ENCODE results near the gene PRRT3.
"Not testable (repeated sequence)": the region's sequence is repeated elsewhere in the genome, so short reads cannot be mapped to it uniquely, and the experiment has no call there.

Gene PRRT3

GRCh38 chr3:9947025-9947995 is 4.9 kb downstream of the PRRT3 start:
- DNase-seq: no peak

- peak; percentile 84 for DNase-seq
These were observed 5.8 kb downstream of the PRRT3 start for GRCh38 chr3:9946112-9947024.

DNA sequence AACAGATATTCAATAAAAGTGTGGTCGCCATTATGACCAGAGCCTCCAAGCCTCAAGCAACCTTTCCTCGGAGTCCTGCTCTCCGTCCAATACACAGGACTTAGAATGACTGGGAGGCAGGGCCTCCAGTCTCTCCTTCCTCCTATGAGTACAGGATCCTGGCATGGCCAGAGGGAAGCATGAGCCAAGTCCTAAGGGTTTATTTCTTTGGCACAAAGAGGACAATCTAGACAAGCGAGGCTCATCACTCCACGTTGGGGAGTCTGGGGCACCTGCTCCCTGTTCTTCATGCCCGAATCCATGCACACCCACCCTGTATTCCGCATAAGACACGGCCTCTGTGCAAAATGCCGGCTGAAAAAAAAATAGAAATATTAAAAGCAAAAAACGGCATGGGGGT is 6.8 kb downstream of the PRRT3 start:
- no peak for DNase-seq

DNA sequence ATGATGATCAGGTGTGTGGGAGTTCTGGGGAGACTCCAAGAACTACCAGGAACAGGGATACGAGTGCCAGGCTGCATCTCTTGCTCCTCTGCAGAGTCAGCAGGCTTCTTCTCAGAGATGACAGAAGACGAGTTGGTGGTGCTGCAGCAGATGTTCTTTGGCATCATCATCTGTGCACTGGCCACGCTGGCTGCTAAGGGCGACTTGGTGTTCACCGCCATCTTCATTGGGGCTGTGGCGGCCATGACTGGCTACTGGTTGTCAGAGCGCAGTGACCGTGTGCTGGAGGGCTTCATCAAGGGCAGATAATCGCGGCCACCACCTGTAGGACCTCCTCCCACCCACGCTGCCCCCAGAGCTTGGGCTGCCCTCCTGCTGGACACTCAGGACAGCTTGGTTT is 7.9 kb downstream of the PRRT3 start:
- no peak for DNase-seq

GRCh38 chr3:9942934-9943690 is 9.1 kb downstream of the PRRT3 start:
- no peak for DNase-seq

- DNase-seq: no peak
These were observed 10.0 kb downstream of the PRRT3 start for GRCh38 chr3:9942164-9942563.

- DNase-seq: no peak
These were observed 11.5 kb downstream of the PRRT3 start for GRCh38 chr3:9940746-9941145.

DNA sequence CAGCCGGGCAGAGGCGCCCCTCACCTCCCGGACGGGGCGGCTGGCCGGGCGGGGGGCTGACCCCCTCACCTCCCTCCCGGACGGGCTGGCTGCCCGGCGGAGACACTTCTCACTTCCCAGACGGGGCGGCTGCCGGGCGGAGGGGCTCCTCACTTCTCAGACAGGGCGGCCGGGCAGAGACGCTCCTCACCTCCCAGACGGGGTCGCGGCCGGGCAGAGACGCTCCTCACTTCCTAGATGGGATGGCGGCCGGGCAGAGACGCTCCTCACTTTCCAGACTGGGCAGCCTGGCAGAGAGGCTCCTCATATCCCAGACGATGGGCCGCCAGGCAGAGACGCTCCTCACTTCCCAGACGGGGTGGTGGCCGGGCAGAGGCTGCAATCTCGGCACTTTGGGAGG is 12.3 kb downstream of the PRRT3 start:
- DNase-seq: not testable (repeated sequence)

DNA sequence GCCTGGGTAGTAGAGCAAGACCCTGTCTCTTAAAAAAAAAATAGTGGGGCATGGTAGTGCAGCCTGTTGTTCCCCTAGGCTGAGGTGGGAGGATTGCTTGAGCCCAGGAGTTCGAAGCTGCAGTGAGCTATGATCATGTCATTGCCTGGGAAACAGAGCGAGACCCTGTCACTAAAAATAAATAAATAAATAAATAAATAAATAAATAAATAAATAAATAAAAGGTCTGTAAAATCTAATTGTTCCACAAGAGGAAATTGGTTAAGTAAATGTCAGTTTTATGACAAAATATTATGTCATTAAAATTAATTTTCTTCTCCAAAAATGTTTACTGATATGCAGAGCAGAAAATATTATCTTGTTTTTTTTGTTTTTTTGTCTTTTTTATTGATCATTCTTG is 13.2 kb downstream of the PRRT3 start:
- no peak for DNase-seq

GRCh38 chr3:9937486-9938238 is 14.5 kb downstream of the PRRT3 start:
- no peak for DNase-seq

DNA sequence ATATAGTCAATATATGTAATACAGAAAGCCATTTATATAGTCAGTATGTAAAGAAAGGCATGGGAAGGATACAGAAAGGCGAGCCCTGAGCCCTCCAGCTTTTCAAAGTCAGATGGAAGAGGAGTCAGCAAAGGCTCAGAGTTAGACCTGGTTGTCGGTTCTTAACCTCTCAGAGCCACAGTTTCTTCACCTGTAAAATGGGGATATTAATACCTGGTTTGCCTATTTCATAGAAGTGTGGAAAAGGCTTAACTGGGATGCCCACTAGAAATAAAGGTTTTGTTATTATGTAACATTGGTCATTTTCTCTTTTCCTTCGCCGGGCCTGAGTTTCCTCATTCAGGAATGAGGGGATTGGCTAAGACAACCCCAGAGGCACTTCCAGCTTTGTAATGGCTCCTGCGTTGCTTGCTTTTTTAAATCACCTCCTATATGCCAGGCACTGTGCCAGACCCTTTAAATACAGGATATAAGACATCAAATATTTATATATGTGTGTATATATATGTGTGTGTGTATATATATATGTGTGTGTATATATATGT is 16.2 kb downstream of the PRRT3 start:
- DNase-seq: no peak

GRCh38 chr3:9934993-9935392 is 17.2 kb downstream of the PRRT3 start:
- no peak for DNase-seq

DNA sequence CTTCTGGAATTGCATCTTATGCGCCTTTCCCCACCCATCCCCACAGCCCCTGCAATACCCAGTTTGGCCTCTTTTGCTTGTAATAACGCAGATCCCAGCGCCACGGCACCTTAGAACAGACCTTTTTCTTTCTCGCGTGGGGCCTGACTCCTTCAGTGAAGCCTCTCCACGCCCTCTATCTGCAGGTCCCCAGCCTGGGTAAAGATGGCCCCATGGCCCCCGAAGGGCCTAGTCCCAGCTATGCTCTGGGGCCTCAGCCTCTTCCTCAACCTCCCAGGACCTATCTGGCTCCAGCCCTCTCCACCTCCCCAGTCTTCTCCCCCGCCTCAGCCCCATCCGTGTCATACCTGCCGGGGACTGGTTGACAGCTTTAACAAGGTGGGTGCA is 18.0 kb downstream of the PRRT3 start:
- DNase-seq: no peak

GRCh38 chr3:9933561-9934234 is 18.5 kb downstream of the PRRT3 start, which contains the start of gene CRELD1:
TSS of gene CRELD1 (plus strand) at chr3:9933834. CDS start at chr3:9934439, 605 bp downstream.
- peak; percentile 98 for DNase-seq

DNA sequence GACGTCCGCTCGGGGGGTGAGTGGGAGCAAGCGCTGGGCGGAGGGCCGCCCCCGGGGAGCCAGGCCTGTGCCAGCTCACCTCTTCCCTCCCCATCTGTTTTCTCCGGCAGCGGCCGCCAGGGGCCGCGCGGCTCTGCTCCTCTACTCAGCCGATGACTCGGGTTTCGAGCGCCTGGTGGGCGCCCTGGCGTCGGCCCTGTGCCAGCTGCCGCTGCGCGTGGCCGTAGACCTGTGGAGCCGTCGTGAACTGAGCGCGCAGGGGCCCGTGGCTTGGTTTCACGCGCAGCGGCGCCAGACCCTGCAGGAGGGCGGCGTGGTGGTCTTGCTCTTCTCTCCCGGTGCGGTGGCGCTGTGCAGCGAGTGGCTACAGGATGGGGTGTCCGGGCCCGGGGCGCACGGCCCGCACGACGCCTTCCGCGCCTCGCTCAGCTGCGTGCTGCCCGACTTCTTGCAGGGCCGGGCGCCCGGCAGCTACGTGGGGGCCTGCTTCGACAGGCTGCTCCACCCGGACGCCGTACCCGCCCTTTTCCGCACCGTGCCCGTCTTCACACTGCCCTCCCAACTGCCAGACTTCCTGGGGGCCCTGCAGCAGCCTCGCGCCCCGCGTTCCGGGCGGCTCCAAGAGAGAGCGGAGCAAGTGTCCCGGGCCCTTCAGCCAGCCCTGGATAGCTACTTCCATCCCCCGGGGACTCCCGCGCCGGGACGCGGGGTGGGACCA is 19.2 kb downstream of the PRRT3 start:
- DNase-seq: peak; percentile 82

GRCh38 chr3:9932535-9932842 is 19.7 kb downstream of the PRRT3 start:
- no peak for DNase-seq

- no peak for DNase-seq
These were observed 21.3 kb downstream of the PRRT3 start for GRCh38 chr3:9930804-9931418.

DNA sequence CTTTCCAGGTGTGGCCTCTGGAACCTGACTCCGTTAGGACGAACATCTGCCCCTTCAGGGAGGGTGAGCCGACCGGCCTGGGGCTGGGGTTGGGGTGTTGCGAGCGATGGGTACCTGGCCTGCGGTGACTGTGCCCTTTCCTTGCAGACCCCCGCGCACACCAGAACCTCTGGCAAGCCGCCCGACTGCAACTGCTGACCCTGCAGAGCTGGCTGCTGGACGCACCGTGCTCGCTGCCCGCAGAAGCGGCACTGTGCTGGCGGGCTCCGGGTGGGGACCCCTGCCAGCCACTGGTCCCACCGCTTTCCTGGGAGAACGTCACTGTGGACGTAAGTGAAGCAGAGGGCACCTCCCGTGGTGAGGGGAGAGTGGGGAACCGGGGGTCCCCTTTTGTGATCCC is 24.1 kb downstream of the PRRT3 start:
- DNase-seq: no peak

DNA sequence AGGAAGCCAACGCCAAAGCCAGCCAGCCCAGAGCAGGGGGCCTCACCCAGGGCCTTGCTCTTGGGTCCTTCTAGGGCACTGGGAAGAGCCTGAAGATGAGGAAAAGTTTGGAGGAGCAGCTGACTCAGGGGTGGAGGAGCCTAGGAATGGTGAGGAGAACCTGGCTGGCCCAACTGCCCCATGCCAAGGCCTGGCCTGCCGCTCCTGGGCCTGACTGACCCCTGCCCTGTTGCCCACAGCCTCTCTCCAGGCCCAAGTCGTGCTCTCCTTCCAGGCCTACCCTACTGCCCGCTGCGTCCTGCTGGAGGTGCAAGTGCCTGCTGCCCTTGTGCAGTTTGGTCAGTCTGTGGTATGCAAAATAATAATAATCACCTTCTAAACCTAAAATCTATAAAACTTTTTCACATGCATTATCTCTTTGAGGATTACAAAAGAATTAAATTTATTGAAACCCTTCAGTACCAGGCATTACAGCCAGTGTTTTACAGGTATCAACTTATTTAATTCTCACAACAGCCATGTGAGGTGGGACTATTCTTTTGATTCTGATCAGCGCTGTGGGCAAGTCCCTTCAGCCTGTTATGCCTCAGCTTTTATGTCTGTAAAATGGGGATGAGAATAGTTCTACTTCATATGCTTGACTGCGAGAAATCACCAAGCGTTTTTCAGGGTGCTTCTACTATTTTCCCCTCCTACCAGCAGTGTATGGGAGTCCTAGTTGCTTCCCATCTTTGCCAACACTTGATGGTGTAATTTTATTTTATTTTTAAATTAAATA is 33.8 kb downstream of the PRRT3 start:
- DNase-seq: no peak

Measured in central memory CD4-positive, alpha-beta T cell (primary cell).